Immature natural killer cell (primary cell): Measurements from ENCODE around the gene SORCS1. TPM values are rescaled to one million over a fixed set of nuclear protein-coding genes. Genes with fewer than 3 reads are reported as not detected.
"Not testable (repeated sequence)": the region's sequence is repeated elsewhere in the genome, so short reads cannot be mapped to it uniquely, and the experiment has no call there.

Experiments used
- DNase-seq, 3 donors: peaks; one replicate each; pipeline ENCODE4 v3.0.0; 2022; ENCODE audit warnings: mixed read lengths in 1 of 3
- H3K27ac Mint-ChIP-seq, 6 donors: one replicate each; pipeline ENCODE4 v1.8.0; 2020; ENCODE audit warnings: mixed read lengths in 6 of 6, mild to moderate bottlenecking in 5 of 6, inconsistent platforms in 4 of 6, moderate library complexity in 3 of 6
- H3K27me3 Mint-ChIP-seq, 3 donors: one replicate each; pipeline ENCODE4 v1.8.0; 2020 to 2021; ENCODE audit warnings: low read depth in 3 of 3, mild to moderate bottlenecking in 3 of 3, mixed read lengths in 3 of 3, moderate library complexity in 3 of 3, inconsistent platforms in 1 of 3
- H3K36me3 Mint-ChIP-seq, 3 donors: one replicate each; pipeline ENCODE4 v1.8.0; 2020; ENCODE audit warnings: mixed read lengths in 3 of 3, inconsistent platforms in 2 of 3, mild to moderate bottlenecking in 2 of 3
- H3K4me1 Mint-ChIP-seq, 2 donors: one replicate each; pipeline ENCODE4 v1.8.0; 2020; ENCODE audit warnings: inconsistent platforms in 2 of 2, mild to moderate bottlenecking in 2 of 2, mixed read lengths in 2 of 2, moderate library complexity in 1 of 2
- H3K4me3 Mint-ChIP-seq, 5 donors: one replicate each; pipeline ENCODE4 v1.8.0; 2020; ENCODE audit warnings: mild to moderate bottlenecking in 5 of 5, mixed read lengths in 5 of 5, inconsistent platforms in 3 of 5, moderate library complexity in 3 of 5
- H3K9me3 Mint-ChIP-seq, 6 donors: one replicate each; pipeline ENCODE4 v1.8.0; 2020; ENCODE audit warnings: mild to moderate bottlenecking in 6 of 6, mixed read lengths in 6 of 6, inconsistent platforms in 4 of 6, moderate library complexity in 3 of 6
- polyA plus RNA-seq, 3 donors: library from polyadenylated mRNA; unstranded; fragments of 300-500 nt; fragmentation: Illumina TruSeq; gene quantifications; one replicate each; pipeline ENCODE4 v1.2.3, GENCODE V29; 2021

SORCS1 gene
- polyA plus RNA-seq, 3 donors from 2014 or later, result not detected

GRCh38 chr10:107058331-107058730 is 106.2 kb downstream of the SORCS1 start:
- H3K27me3 Mint-ChIP-seq, result peaks cover 3 to 5% (median 5%) of the 10 kb centered on the region in 3 donors
- no peaks in the 10 kb centered on the region for H3K36me3 Mint-ChIP-seq
- no peaks in the 10 kb centered on the region for H3K4me1 Mint-ChIP-seq
- no peak overlapping the region for H3K4me3 Mint-ChIP-seq
- no peak overlapping the region for H3K27ac Mint-ChIP-seq
- peaks cover 0 to 3% (median 0%) of the 10 kb centered on the region in 6 donors for H3K9me3 Mint-ChIP-seq
- no peak for DNase-seq

GRCh38 chr10:107056182-107056581 is 108.3 kb downstream of the SORCS1 start:
- no peaks in the 10 kb centered on the region for H3K36me3 Mint-ChIP-seq
- H3K27ac Mint-ChIP-seq, result no peak overlapping the region
- no peaks in the 10 kb centered on the region for H3K9me3 Mint-ChIP-seq
- no peak overlapping the region for H3K4me3 Mint-ChIP-seq
- DNase-seq, result no peak
- no peaks in the 10 kb centered on the region for H3K4me1 Mint-ChIP-seq
- H3K27me3 Mint-ChIP-seq, result peaks cover 3 to 5% (median 5%) of the 10 kb centered on the region in 3 donors

GRCh38 chr10:107054469-107055156 is 109.9 kb downstream of the SORCS1 start:
- H3K4me3 Mint-ChIP-seq, result no peak overlapping the region
- H3K4me1 Mint-ChIP-seq, result no peaks in the 10 kb centered on the region
- DNase-seq, result no peak
- peaks cover 4 to 7% (median 4%) of the 10 kb centered on the region in 3 donors for H3K27me3 Mint-ChIP-seq
- no peaks in the 10 kb centered on the region for H3K36me3 Mint-ChIP-seq
- no peaks in the 10 kb centered on the region for H3K9me3 Mint-ChIP-seq
- H3K27ac Mint-ChIP-seq, result no peak overlapping the region

GRCh38 chr10:107051769-107052168 is 112.7 kb downstream of the SORCS1 start:
- H3K9me3 Mint-ChIP-seq, result peaks cover 0 to 3% (median 0%) of the 10 kb centered on the region in 6 donors

GRCh38 chr10:107043461-107043860 is 121.0 kb downstream of the SORCS1 start:
- H3K27me3 Mint-ChIP-seq, result peaks cover 0 to 3% (median 1%) of the 10 kb centered on the region in 3 donors
- H3K4me1 Mint-ChIP-seq, result no peaks in the 10 kb centered on the region
- no peak overlapping the region for H3K4me3 Mint-ChIP-seq
- DNase-seq, result no peak
- no peak overlapping the region for H3K27ac Mint-ChIP-seq
- no peaks in the 10 kb centered on the region for H3K36me3 Mint-ChIP-seq
- no peaks in the 10 kb centered on the region for H3K9me3 Mint-ChIP-seq

More at GRCh38 chr10:107051769-107052168, 112.7 kb downstream of the SORCS1 start:
- H3K4me3 Mint-ChIP-seq, result no peak overlapping the region
- H3K36me3 Mint-ChIP-seq, result no peaks in the 10 kb centered on the region
- no peak for DNase-seq
- peaks cover 3 to 7% (median 4%) of the 10 kb centered on the region in 3 donors for H3K27me3 Mint-ChIP-seq
- no peaks in the 10 kb centered on the region for H3K4me1 Mint-ChIP-seq
- no peak overlapping the region for H3K27ac Mint-ChIP-seq

- Mint-ChIP-seq H3K36me3 (peaks cover 0 to 3% (median 0%) of the 10 kb centered on the region in 3 donors), H3K27ac (no peak overlapping the region), H3K4me1 (no peaks in the 10 kb centered on the region), H3K27me3 (peaks cover 0 to 4% (median 2%) of the 10 kb centered on the region in 3 donors), H3K9me3 (peaks cover 0 to 2% (median 0%) of the 10 kb centered on the region in 6 donors), H3K4me3 (no peak overlapping the region)
- DNase-seq, result no peak
Measured at GRCh38 chr10:107037192-107038122, 127.0 kb downstream of the SORCS1 start.

- H3K27me3 Mint-ChIP-seq, result peaks cover 5 to 9% (median 6%) of the 10 kb centered on the region in 3 donors
- H3K4me3 Mint-ChIP-seq, result no peak overlapping the region
- DNase-seq, result no peak
- peaks cover 0 to under 1% of the 10 kb centered on the region in 2 donors for H3K4me1 Mint-ChIP-seq
- peaks cover 0 to 3% (median 0%) of the 10 kb centered on the region in 3 donors for H3K36me3 Mint-ChIP-seq
- H3K27ac Mint-ChIP-seq, result no peak overlapping the region
- H3K9me3 Mint-ChIP-seq, result peaks cover 0 to 2% (median 0%) of the 10 kb centered on the region in 6 donors
Measured at GRCh38 chr10:107033799-107034422, 130.6 kb downstream of the SORCS1 start.

DNA sequence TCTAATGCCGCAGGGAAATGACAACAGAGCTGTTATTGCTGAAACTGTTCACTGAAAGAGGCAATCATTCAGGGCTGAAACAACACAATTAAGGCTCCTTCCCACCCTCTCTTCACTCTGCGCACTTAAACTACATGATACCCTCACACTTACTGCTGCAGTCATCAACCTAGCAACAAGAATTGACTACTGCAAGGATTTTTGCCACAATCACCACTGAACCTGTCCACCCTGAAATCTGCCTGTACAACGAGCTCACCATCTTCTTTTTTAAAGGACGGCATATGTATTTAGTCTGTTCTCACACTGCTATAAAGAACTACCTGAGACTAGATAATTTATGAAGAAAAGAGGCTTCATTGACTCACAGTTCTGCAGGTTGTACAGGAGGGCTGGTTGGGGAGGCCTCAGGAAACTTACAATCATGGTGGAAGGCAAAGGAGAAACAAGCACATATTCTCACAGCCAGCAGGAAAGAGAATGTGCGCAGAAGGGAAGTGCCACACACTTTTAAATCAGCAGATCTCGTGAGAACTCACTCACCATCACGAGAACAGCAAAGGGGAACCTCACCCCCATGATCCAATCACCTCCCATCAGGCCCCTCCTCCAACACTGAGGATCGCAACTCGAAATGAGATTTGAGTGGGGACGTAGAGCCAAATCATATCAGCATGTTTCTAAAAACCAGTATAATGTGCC is 131.7 kb downstream of the SORCS1 start:
- DNase-seq, result no peak

DNA sequence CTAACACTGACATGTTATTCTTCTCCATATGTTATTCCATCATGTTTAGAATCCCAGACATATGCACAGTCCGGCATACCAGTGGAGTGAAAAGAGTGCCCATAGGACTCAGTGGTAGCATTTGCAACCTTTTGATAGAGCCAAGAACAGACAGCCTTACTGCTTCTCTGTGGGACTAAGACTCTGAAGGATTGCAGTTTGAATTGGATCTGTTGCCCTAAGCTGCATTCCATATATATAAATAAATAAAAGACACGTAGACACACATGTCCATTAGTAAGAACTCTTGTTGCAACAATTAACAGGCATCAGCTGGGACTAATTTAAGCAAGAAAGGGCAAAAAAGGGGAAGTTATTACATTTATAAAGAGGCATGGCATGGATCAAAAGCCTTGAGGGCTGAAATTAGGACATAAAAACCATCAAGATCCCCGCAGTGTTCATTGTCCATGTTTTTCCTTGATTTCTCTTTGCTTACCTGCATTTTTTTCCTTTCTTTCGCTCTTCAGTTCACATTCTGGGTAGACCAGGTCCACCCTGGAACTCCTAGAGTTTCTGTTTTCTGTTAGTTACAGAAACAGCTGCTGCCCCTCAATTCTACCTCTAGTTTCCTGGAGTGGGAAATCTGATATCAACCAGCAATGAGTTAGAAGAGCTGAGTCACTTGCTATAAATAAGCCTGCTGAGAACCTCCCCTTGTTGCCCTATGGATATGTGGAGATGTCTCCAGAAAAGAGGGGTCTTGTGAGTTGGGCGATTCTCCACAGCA is 132.4 kb downstream of the SORCS1 start:
- Mint-ChIP-seq H3K27ac (no peak overlapping the region), H3K36me3 (peaks cover 0 to 3% (median 0%) of the 10 kb centered on the region in 3 donors), H3K4me1 (peaks cover 8 to 13% of the 10 kb centered on the region in 2 donors), H3K27me3 (peaks cover 6 to 9% (median 8%) of the 10 kb centered on the region in 3 donors), H3K4me3 (no peak overlapping the region), H3K9me3 (peaks cover 0 to 2% (median 0%) of the 10 kb centered on the region in 6 donors)
- DNase-seq, result no peak

More for the DNA sequence above, 131.7 kb downstream of the SORCS1 start:
- no peak overlapping the region for H3K4me3 Mint-ChIP-seq
- peaks cover 0 to 2% (median 0%) of the 10 kb centered on the region in 6 donors for H3K9me3 Mint-ChIP-seq
- peaks cover 0 to 3% (median 0%) of the 10 kb centered on the region in 3 donors for H3K36me3 Mint-ChIP-seq
- H3K27me3 Mint-ChIP-seq, result peaks cover 6 to 9% (median 7%) of the 10 kb centered on the region in 3 donors
- H3K27ac Mint-ChIP-seq, result no peak overlapping the region
- peaks cover 8 to 11% of the 10 kb centered on the region in 2 donors for H3K4me1 Mint-ChIP-seq

- H3K4me3 Mint-ChIP-seq, result no peak overlapping the region
- H3K27me3 Mint-ChIP-seq, result peaks cover 4 to 11% (median 9%) of the 10 kb centered on the region in 3 donors
- peaks cover 0 to 2% (median 0%) of the 10 kb centered on the region in 6 donors for H3K9me3 Mint-ChIP-seq
- H3K27ac Mint-ChIP-seq, result no peak overlapping the region
- peaks cover 8 to 13% of the 10 kb centered on the region in 2 donors for H3K4me1 Mint-ChIP-seq
- no peak for DNase-seq
- no peaks in the 10 kb centered on the region for H3K36me3 Mint-ChIP-seq
Measured at GRCh38 chr10:107028236-107028635, 136.3 kb downstream of the SORCS1 start.

GRCh38 chr10:107025676-107026075 is 138.8 kb downstream of the SORCS1 start:
- Mint-ChIP-seq H3K4me1 (peaks cover 8 to 13% of the 10 kb centered on the region in 2 donors), H3K4me3 (no peak overlapping the region), H3K36me3 (no peaks in the 10 kb centered on the region), H3K9me3 (no peaks in the 10 kb centered on the region), H3K27ac (no peak overlapping the region), H3K27me3 (peaks cover 0 to 7% (median 4%) of the 10 kb centered on the region in 3 donors)
- no peak for DNase-seq

- not testable (repeated sequence) for H3K36me3 Mint-ChIP-seq, H3K4me3 Mint-ChIP-seq, H3K9me3 Mint-ChIP-seq, H3K27ac Mint-ChIP-seq, H3K27me3 Mint-ChIP-seq, DNase-seq
- peaks cover 8 to 13% of the 10 kb centered on the region in 2 donors for H3K4me1 Mint-ChIP-seq
Measured at GRCh38 chr10:107024033-107024432, 140.5 kb downstream of the SORCS1 start.
